Measurements from ENCODE around the gene CAVIN4.

CAVIN4 gene

GRCh38 chr9:100554935-100555401 is 22.9 kb upstream of the CAVIN4 start:
- Histone ChIP-seq H3K36me3 (ENCODE audit: control insufficient read depth, insufficient read depth, low read length) (no peaks in the 10 kb centered on the region), H3K27ac (no peak overlapping the region), H3K4me1 (no peaks in the 10 kb centered on the region), H2AFZ (no peak overlapping the region), H3K79me2 (no peaks in the 10 kb centered on the region), H3K4me3 (ENCODE audit: low read depth, low read length) (no peak overlapping the region), H3K27me3 (ENCODE audit: control insufficient read depth, insufficient read depth, low read length) (no peaks in the 10 kb centered on the region), H3K4me2 (ENCODE audit: low read length) (no peak overlapping the region), H3K9ac (no peak overlapping the region), H3K9me3 (ENCODE audit: control insufficient read depth, low read length) (no peaks in the 10 kb centered on the region)
- TF ChIP-seq, protein P1, sequence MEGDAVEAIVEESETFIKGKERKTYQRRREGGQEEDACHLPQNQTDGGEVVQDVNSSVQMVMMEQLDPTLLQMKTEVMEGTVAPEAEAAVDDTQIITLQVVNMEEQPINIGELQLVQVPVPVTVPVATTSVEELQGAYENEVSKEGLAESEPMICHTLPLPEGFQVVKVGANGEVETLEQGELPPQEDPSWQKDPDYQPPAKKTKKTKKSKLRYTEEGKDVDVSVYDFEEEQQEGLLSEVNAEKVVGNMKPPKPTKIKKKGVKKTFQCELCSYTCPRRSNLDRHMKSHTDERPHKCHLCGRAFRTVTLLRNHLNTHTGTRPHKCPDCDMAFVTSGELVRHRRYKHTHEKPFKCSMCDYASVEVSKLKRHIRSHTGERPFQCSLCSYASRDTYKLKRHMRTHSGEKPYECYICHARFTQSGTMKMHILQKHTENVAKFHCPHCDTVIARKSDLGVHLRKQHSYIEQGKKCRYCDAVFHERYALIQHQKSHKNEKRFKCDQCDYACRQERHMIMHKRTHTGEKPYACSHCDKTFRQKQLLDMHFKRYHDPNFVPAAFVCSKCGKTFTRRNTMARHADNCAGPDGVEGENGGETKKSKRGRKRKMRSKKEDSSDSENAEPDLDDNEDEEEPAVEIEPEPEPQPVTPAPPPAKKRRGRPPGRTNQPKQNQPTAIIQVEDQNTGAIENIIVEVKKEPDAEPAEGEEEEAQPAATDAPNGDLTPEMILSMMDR (IDR thresholded peaks at IDR 0.05) = no peak

DNA sequence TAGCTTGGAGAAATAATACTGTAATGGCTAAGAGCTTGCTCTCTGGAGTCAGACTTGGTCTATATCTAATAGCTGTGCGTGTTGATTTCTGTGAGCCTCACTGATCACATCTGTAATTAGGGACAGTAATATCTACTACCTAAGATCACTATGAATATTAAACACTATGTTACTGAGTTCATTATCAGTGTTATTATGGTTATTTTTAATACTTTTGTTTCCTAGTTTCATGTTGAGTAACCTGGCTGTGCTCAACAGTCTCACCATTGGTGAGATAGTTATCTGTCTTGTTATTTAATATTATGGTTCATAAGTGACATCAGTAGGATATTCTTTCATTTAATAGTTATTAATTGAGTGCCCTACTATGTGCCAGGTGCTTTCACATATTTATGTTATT is 22.4 kb upstream of the CAVIN4 start:
- no peaks in the 10 kb centered on the region for H3K4me1 ChIP-seq
- H3K4me3 ChIP-seq (ENCODE audit: low read depth, low read length) = no peak overlapping the region
- H3K9ac ChIP-seq = no peak overlapping the region
- no peak overlapping the region for H2AFZ ChIP-seq
- H3K27ac ChIP-seq = no peak overlapping the region
- no peaks in the 10 kb centered on the region for H3K79me2 ChIP-seq
- H3K9me3 ChIP-seq (ENCODE audit: control insufficient read depth, low read length) = no peaks in the 10 kb centered on the region
- no peak overlapping the region for H3K4me2 ChIP-seq (ENCODE audit: low read length)
- no peaks in the 10 kb centered on the region for H3K27me3 ChIP-seq (ENCODE audit: control insufficient read depth, insufficient read depth, low read length)
- TF ChIP-seq, protein P1 (IDR thresholded peaks at IDR 0.05) = no peak
- H3K36me3 ChIP-seq (ENCODE audit: control insufficient read depth, insufficient read depth, low read length) = no peaks in the 10 kb centered on the region

DNA sequence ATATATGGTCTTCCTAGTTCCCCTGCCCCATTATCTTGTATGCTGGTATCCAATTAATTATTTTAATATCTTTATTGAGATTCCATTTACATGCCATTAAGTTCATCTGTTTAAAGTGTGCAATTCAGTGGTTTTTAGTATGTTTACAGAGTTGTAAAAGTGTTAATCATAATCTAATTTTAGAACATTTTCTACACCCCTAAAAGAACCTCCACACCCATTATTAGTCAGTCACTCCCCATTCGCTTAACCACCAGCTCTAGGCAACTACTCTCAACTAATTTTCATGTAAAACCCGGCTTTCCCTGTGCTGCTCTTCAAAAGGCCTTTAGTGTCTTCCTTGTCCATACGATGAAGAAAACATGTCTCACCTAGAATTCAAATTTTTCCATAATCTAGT is 20.8 kb upstream of the CAVIN4 start:
- no peaks in the 10 kb centered on the region for H3K27me3 ChIP-seq (ENCODE audit: control insufficient read depth, insufficient read depth, low read length)
- H3K79me2 ChIP-seq = no peaks in the 10 kb centered on the region
- H3K9me3 ChIP-seq (ENCODE audit: control insufficient read depth, low read length) = no peaks in the 10 kb centered on the region
- no peak overlapping the region for H3K9ac ChIP-seq
- TF ChIP-seq, protein P1 (IDR thresholded peaks at IDR 0.05) = no peak
- no peaks in the 10 kb centered on the region for H3K36me3 ChIP-seq (ENCODE audit: control insufficient read depth, insufficient read depth, low read length)
- H3K4me2 ChIP-seq (ENCODE audit: low read length) = no peak overlapping the region
- no peak overlapping the region for H3K4me3 ChIP-seq (ENCODE audit: low read depth, low read length)
- H2AFZ ChIP-seq = no peak overlapping the region
- no peaks in the 10 kb centered on the region for H3K4me1 ChIP-seq
- no peak overlapping the region for H3K27ac ChIP-seq

GRCh38 chr9:100561256-100561655 is 16.6 kb upstream of the CAVIN4 start:
- TF ChIP-seq, protein P1 (IDR thresholded peaks at IDR 0.05) = no peak
- Histone ChIP-seq H3K4me1 (no peaks in the 10 kb centered on the region), H3K36me3 (ENCODE audit: control insufficient read depth, insufficient read depth, low read length) (no peaks in the 10 kb centered on the region), H3K9ac (no peak overlapping the region), H2AFZ (no peak overlapping the region), H3K4me2 (ENCODE audit: low read length) (no peak overlapping the region), H3K4me3 (ENCODE audit: low read depth, low read length) (no peak overlapping the region), H3K79me2 (no peaks in the 10 kb centered on the region), H3K27me3 (ENCODE audit: control insufficient read depth, insufficient read depth, low read length) (no peaks in the 10 kb centered on the region), H3K9me3 (ENCODE audit: control insufficient read depth, low read length) (no peaks in the 10 kb centered on the region), H3K27ac (no peak overlapping the region)

DNA sequence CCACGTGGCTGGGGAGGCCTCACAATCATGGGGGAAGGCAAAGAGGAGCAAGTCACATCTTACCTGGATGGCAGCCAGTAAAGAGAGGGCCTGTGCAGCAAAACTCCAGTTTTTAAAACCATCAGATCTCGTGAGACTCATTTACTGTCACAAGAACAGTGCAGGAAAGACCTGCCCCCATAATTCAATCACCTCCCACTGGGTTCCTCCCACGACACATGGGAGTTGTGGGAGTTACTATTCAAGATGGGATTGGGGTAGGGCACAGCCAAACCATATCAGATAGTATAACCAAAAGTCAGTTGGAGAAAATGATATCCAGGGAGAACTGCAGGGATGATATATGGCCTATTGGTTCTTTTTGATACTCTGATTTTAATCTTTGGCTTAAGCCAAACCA is 10.0 kb upstream of the CAVIN4 start:
- peaks cover 3% of the 10 kb centered on the region for H3K36me3 ChIP-seq (ENCODE audit: control insufficient read depth, insufficient read depth, low read length)
- H3K79me2 ChIP-seq = no peaks in the 10 kb centered on the region
- TF ChIP-seq, protein P1 (IDR thresholded peaks at IDR 0.05) = no peak
- H2AFZ ChIP-seq = no peak overlapping the region
- no peaks in the 10 kb centered on the region for H3K4me1 ChIP-seq
- no peak overlapping the region for H3K4me2 ChIP-seq (ENCODE audit: low read length)
- no peak overlapping the region for H3K4me3 ChIP-seq (ENCODE audit: low read depth, low read length)
- H3K9ac ChIP-seq = no peak overlapping the region
- H3K27me3 ChIP-seq (ENCODE audit: control insufficient read depth, insufficient read depth, low read length) = no peaks in the 10 kb centered on the region
- H3K9me3 ChIP-seq (ENCODE audit: control insufficient read depth, low read length) = no peaks in the 10 kb centered on the region
- no peak overlapping the region for H3K27ac ChIP-seq
